ENCODE results near the gene ZSWIM6. TPM values are rescaled to one million over a fixed set of nuclear protein-coding genes. Genes with fewer than 3 reads are reported as not detected.

The ZSWIM6 gene
- total RNA-seq, 2 experiments from 2014 or later = 0.06 to 0.17 TPM

DNA sequence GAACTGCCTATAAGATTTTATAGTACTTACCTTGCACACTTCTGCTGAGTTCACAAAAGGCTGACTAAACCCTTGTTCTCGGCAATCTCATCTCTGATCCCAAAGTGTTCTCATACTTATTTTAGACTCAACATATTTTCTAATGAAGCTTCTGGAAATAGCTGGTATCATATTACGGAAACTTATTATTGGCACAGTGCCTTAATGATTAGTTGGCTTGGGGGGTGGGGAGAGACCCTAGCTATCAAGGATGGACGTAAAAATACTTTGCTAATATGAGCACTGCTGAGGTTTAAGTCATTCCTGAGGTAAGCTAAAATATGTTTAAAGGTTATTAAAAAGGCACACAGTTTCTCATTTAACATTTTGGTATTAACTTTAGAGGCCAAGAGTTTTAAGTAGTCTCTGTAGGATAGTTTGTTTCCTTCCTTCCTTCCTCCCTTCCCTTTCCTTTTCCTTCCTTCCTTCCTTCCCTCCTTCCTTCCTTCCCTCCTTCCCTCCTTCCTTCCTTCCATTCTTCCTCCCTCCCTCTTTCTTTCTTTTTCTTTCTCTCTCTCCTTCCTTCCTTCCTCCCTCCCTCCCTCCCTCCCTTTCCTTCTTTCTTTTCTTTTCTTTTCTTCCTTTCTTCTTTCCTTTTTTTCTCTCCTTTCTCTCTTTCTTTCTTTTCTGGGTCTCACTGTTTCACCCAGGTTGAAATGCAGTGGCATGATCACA, 31.5 kb downstream of the ZSWIM6 start:
- DNase-seq (ENCODE audit: low spot score) = no peak
- no peaks in the 10 kb centered on the region for H3K9me2 ChIP-seq (ENCODE audit: insufficient read depth, low read length)
- TF ChIP-seq, protein P1, sequence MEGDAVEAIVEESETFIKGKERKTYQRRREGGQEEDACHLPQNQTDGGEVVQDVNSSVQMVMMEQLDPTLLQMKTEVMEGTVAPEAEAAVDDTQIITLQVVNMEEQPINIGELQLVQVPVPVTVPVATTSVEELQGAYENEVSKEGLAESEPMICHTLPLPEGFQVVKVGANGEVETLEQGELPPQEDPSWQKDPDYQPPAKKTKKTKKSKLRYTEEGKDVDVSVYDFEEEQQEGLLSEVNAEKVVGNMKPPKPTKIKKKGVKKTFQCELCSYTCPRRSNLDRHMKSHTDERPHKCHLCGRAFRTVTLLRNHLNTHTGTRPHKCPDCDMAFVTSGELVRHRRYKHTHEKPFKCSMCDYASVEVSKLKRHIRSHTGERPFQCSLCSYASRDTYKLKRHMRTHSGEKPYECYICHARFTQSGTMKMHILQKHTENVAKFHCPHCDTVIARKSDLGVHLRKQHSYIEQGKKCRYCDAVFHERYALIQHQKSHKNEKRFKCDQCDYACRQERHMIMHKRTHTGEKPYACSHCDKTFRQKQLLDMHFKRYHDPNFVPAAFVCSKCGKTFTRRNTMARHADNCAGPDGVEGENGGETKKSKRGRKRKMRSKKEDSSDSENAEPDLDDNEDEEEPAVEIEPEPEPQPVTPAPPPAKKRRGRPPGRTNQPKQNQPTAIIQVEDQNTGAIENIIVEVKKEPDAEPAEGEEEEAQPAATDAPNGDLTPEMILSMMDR (conservative IDR thresholded peaks at IDR 0.05; ENCODE audit: low read length) = no peak
- no peak for TF ChIP-seq EZH2phosphoT487 (IDR thresholded peaks at IDR 0.05; ENCODE audit: borderline replicate concordance, low read depth, low read length)
- H3K4me2 ChIP-seq (ENCODE audit: low read length) = no peak overlapping the region
- POLR2A ChIA-PET = interaction anchor here (0.8 kb wide), 1 partner anchor 10 kb away, joined by 4 read pairs; no protein-coding TSS in a partner anchor
- H3K36me3 ChIP-seq (ENCODE audit: insufficient read depth, low read length) = no peaks in the 10 kb centered on the region
- BruUV-seq (replicated peaks) = no TSS peak
- H3K4me3 ChIP-seq (ENCODE audit: low read depth, low read length, poor library complexity, severe bottlenecking) = no peak overlapping the region
- no peaks in the 10 kb centered on the region for H3K4me1 ChIP-seq (ENCODE audit: insufficient read depth, low read length, poor library complexity, severe bottlenecking)
- H3K79me2 ChIP-seq (ENCODE audit: insufficient read depth, low read depth, low read length) = no peaks in the 10 kb centered on the region
- no peak overlapping the region for H3K27ac ChIP-seq (ENCODE audit: low read depth, low read length, poor library complexity, severe bottlenecking)
- no peaks in the 10 kb centered on the region for H3K9me3 ChIP-seq (ENCODE audit: low read length)
- CTCF ChIA-PET (ENCODE audit: unreplicated experiment) = no interaction called here
- H4K20me1 ChIP-seq (ENCODE audit: insufficient read depth, low read length) = no peaks in the 10 kb centered on the region
- no peak overlapping the region for H2AFZ ChIP-seq (ENCODE audit: low read length)
- intact Hi-C loops (cut with micrococcal nuclease; ENCODE audit: unreplicated experiment) = no loop called here

DNA sequence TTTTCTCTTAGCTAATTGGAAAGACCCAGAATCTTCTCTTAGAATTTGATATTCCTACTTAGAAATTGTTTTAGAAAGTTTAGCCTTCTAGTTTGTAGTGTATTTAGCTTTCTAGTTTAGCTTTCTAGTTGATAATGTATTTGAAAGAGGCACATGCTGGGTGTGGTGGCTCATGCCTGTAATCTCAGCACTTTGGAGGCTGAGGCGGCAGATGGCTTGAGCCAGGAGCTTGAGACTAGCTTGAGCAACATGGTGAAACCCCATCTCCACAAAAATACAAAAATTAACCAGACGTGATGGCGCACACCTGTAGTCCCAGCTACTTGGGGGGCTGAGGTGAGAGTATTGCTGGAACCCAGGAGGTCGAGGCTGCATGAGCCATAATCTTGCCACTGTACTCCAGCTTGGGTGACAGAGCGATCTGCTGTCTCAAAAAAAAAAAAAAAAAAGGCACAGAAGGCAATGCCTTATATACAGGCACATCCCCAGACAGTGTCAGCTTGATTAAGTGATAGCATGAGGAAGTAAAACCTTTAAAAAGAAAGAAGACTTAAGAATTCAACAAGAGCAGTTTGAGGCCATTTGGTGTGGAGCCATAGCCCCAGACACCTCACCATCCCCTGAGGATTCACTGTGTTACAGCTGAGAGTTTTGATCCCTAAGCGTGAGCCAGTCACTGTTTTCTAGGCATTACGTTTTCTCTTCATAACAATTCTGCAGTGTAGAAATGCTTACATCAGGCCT, 34.6 kb downstream of the ZSWIM6 start:
- POLR2A ChIA-PET = interaction anchor here (0.7 kb wide), 2 partner anchors 317 to 604 kb away, joined by 3 to 4 read pairs; no protein-coding TSS in a partner anchor
- H3K4me1 ChIP-seq (ENCODE audit: insufficient read depth, low read length, poor library complexity, severe bottlenecking) = no peaks in the 10 kb centered on the region
- no peak overlapping the region for H3K4me3 ChIP-seq (ENCODE audit: low read depth, low read length, poor library complexity, severe bottlenecking)
- no peaks in the 10 kb centered on the region for H3K79me2 ChIP-seq (ENCODE audit: insufficient read depth, low read depth, low read length)
- no TSS peak for BruUV-seq (replicated peaks)
- no peaks in the 10 kb centered on the region for H3K36me3 ChIP-seq (ENCODE audit: insufficient read depth, low read length)
- no peaks in the 10 kb centered on the region for H3K9me3 ChIP-seq (ENCODE audit: low read length)
- H2AFZ ChIP-seq (ENCODE audit: low read length) = no peak overlapping the region
- CTCF ChIA-PET (ENCODE audit: unreplicated experiment) = no interaction called here
- H4K20me1 ChIP-seq (ENCODE audit: insufficient read depth, low read length) = no peaks in the 10 kb centered on the region
- H3K9me2 ChIP-seq (ENCODE audit: insufficient read depth, low read length) = no peaks in the 10 kb centered on the region
- H3K4me2 ChIP-seq (ENCODE audit: low read length) = no peak overlapping the region
- intact Hi-C loops (cut with micrococcal nuclease; ENCODE audit: unreplicated experiment) = no loop called here
- H3K27ac ChIP-seq (ENCODE audit: low read depth, low read length, poor library complexity, severe bottlenecking) = no peak overlapping the region
- TF ChIP-seq EZH2phosphoT487 (IDR thresholded peaks at IDR 0.05; ENCODE audit: borderline replicate concordance, low read depth, low read length) = no peak
- TF ChIP-seq, protein P1 (conservative IDR thresholded peaks at IDR 0.05; ENCODE audit: low read length) = no peak
- DNase-seq (ENCODE audit: low spot score) = no peak

DNA sequence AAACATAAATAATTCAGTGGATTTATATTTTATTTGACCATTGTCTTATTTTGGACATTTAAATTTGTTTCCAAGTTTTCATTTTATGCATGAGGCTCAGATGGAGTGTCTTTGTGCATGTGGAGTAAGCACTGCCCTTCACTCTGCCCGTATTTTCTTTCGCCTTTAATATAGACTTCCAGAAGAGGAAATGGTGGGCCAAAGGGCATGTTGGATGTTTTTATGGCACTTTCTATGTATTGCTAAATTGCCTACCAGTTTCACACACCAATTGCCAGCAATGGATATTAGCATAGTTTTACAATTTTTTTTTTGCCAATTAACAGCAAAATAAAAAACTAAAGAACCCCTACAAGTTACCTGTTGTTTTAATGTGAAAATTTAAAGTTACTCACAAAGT, 38.4 kb downstream of the ZSWIM6 start:
- Histone ChIP-seq H3K36me3 (ENCODE audit: insufficient read depth, low read length) (no peaks in the 10 kb centered on the region), H3K9me2 (ENCODE audit: insufficient read depth, low read length) (no peaks in the 10 kb centered on the region), H3K4me1 (ENCODE audit: insufficient read depth, low read length, poor library complexity, severe bottlenecking) (no peaks in the 10 kb centered on the region), H3K79me2 (ENCODE audit: insufficient read depth, low read depth, low read length) (no peaks in the 10 kb centered on the region), H3K9me3 (ENCODE audit: low read length) (no peaks in the 10 kb centered on the region), H3K4me2 (ENCODE audit: low read length) (no peak overlapping the region), H2AFZ (ENCODE audit: low read length) (no peak overlapping the region), H3K4me3 (ENCODE audit: low read depth, low read length, poor library complexity, severe bottlenecking) (no peak overlapping the region), H3K27ac (ENCODE audit: low read depth, low read length, poor library complexity, severe bottlenecking) (no peak overlapping the region), H4K20me1 (ENCODE audit: insufficient read depth, low read length) (no peaks in the 10 kb centered on the region)
- ChIA-PET POLR2A (no interaction called here), CTCF (ENCODE audit: unreplicated experiment) (no interaction called here)
- DNase-seq (ENCODE audit: low spot score) = no peak
- intact Hi-C loops (cut with micrococcal nuclease; ENCODE audit: unreplicated experiment) = no loop called here
- no peak for TF ChIP-seq EZH2phosphoT487 (IDR thresholded peaks at IDR 0.05; ENCODE audit: borderline replicate concordance, low read depth, low read length)
- TF ChIP-seq, protein P1 (conservative IDR thresholded peaks at IDR 0.05; ENCODE audit: low read length) = no peak
- no TSS peak for BruUV-seq (replicated peaks)
